Eye (tissue), 1 donor: ENCODE data around the gene CYREN.
A peak's percentile ranks its signal among the peaks of the same experiment; 100 is the strongest.
"Not testable (repeated sequence)": the region's sequence is repeated elsewhere in the genome, so short reads cannot be mapped to it uniquely, and the experiment has no call there.

Experiments used
- DNase-seq: peaks from one replicate; pipeline ENCODE4 v3.0.0-alpha.2; 2015

CYREN gene, protein sequence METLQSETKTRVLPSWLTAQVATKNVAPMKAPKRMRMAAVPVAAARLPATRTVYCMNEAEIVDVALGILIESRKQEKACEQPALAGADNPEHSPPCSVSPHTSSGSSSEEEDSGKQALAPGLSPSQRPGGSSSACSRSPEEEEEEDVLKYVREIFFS

DNA sequence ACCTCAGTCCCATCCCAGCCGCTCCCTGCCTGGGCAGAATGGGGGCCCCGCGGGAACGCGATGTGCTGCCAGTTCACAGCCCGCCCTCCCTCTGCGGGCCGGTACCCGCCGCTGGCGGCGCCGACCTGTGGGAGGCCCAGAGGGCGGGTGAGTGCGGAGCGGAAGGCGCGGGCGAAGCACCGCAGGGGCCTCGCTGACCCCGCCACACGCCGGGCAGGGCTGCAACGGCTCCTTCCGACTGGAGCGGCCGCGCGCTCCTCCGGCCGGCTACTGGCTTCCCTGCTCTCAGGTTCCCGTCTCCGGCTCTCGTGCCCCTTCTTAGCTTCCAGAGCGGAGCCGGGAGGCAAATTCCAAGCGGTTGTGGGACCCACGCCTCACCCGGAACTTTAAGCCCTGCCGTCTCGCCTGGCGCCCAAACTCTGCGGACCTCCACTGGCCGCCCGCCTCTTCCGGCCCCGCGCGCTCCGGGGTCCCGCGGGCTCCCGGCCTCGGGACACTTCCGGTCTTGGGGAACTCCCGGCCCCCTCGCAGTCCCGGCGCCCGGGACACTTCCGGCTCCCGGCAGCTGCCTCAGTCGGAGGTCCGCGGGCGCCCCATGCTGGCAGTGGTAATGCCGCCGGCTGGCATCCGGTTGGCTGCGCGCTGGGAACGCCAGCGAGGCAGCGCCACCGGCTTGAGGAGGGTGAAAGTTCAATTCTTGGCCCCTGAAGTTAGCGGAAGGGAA, at the start of gene CYREN:
Gene CYREN (minus strand): TSS at position 434 of the 724 bp plus-strand sequence. CDS start 1,785 bp downstream, outside the sequence.
- DNase-seq = peak; percentile 94

DNA sequence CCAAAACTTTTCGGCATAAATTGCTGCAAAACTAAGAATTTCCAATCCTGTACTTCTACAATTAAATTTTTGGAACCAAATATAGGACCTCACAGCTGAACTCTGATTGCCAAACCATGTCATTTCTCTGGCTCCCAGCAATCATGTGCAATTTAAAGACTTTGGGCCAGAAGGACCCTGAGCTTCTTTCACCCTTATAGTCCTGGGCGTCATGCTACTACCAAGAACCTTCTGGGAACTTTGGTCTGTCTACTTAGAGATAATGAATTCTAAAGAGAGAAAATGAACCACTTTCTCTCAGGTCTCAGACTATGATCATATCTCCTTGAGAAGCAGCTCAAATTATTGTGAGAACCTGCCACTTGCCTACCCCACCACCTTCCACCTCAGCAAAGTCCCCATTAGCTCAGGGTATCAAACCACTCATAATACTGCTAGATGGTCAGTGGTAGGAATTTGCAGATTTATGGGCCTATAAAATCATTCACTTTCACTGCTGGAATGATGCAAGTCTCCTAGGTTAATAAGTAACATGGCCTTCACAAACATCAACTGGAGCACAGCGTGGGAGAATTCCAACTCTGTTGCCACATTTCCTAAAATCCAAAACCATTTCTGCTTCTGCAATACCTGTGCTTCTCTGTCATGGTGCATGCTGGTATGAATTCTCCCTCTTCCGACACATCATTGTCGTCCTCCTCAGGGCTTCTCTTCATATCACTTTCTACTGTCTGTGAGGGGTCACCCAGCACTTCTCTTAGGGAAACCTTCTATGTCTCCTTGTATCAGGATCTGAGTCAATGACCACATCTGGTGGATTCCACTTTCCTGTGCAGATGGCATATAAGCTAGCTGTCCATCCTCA, 47.4 kb upstream of the CYREN start:
- DNase-seq = no peak

DNA sequence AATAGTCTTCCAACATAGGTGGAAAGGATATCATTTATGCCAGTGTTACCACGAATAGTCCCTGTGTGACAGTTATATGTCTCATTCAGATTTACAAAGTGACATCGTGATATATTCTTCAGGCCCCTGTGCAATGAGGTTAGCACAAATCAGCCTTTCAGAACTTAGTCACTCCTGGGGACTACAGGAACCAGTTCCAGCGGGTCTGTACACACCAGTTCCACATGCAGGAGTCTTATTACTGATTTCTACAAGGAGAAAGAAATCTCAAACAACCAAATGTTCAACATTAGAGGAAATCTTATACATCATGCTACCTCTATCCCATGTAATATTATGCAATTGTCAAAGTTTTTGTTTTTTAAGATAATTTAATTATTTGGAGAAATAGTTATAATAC, 45.2 kb upstream of the CYREN start:
- DNase-seq = no peak

DNA sequence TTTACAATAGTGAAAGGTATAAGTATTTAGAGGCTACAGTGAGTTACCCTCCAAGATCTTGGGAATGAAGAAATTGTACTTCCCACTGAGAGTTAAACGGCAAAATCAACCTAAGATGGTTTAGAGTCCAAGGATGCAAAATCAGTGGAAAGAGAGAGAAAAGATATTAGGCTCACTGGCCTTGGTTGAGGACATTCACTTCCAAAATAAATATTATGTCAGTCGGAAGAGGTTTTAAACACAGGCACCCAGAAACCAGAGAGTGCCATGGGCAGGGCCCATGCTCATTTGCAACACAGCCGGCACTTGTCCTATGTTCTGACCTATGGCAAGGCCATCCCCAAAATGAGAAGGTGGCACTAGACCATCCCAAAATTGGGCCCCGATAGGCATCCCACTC, 44.7 kb upstream of the CYREN start:
- no peak for DNase-seq

DNA sequence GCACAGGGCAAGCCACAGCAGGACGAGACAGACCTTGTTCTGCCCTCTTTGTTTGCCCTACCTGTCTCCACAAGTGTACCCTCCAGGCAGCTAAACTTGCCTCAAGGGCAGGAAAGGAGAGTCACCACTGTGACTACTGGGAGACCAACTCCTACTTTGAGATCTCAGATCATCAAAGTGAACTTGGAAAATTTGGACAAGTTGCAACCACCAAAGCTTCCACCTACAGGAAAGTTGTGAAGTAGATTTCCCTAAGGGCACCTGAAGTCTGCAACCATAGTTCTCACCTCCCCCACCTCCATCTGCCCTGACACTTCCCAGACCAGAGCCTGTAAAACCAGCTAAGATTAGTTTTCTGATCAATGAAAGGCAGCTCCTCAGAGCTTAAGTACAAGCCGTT, 43.3 kb upstream of the CYREN start:
- DNase-seq = no peak

DNA sequence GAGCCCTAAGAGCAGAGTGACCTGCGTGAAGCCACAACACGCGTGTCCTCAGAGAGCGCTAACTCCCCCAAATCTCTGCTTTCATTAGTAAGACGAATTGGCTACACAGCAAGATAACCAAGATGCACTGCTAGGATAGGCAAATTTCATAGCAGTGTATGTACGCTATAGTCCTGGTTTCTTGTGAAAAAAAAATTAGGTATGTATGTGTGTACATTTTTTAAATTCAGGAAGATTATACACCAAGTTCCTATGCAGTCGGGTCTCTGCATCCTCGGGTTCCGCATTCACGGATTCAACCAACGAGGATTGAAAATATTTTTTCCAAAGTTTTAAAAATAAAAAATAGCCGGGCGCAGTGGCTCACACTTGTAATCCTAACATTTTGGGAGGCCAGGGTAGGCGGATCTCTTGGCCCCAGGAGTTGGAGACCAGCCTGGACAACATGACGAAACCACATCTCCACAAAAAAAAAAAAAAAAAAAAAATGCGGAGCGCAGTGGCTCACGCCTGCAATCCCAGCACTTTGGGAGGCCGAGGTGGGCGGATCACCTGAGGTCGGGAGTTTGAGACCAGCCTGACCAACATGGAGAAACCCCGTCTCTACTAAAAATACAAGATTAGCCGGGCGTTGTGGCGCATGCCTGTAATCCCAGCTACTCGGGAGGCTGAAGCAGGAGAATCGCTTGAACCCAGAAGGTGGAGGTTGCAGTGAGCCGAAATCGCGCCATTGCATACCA, 41.6 kb upstream of the CYREN start:
- DNase-seq = not testable (repeated sequence)

DNA sequence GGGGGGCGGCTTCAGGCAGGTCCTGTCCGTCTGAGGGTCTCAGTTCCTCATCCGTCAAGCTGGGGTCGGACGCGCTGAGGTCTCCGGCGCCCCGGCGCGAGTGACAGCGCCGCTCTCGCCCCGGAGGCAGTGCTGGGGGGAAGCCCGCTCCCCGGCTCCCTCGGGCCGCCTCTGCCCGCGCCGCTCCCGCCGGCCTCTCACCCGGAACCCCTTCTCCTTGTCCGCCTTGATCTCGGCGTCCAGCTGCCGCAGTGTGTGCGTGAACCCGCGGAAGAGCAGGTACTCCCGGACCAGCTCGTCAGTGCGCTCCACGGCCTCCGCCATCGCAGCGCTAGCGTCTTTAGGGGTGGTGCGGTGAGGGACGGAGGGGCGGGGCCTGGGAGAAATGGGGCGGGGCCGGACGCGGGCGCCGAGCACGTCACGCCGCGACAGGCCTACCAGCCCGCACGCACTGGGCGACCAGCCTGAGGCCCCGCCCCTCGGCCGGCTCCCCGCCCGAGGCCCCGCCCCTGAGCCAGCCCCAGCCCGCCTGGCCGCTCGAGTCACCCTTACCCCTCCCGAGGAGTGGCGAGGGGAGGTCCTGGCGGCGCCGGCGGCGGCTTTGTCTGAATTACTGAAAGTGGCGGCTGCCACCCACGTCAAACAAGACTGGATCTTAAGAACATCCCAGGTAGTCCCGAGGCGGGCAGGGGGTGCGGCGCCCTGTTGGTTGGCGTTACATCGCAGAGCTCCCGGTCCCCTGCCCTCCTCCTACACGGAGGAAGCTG, 40.9 kb upstream of the CYREN start, which contains the start of gene WDR91:
Gene WDR91 (minus strand): TSS at position 348 of the 767 bp plus-strand sequence. CDS start 24 bp downstream, at position 324.
- DNase-seq = peak; percentile 97

DNA sequence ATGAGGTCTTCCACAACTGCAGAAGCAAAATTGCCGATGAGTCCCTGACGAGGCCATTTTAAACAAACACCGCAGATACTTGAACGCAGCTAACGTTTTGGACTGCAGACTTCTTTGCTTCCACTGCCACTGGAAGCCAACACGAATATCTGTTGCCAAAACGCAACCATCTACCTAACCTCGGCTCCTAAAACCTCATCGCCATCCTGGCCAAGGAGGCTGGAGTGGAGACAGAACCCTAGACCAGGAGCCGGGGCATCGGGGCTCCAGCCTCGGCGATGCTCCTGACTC, 40.3 kb upstream of the CYREN start:
- DNase-seq = peak; percentile 84

DNA sequence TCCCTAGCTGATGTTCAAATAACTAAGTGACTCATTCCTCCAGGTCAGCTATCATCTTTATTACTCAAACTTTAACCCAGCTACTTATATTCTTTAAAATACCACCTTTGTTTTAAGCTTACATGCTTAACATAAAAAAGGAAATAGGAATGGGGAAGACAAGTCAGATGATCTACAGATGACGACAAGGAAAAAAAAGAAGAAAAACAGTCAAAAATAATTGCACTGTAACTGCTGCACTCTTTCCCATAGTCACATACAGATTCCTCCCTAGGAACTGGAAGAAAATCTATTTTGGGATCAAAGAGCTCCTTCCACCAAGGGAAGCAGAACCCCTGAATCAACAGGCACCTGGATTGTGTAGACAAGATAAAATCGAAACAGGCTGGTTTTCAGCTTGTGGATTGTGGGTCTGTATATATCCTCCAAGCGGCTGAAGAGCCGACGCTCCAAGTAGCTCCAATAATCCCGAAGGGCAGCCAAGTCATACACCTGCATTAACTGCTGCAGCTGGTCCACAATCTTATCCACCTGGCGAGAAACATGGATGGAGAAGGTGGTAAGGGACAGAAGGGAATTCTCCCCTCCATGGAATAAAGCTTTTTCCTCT, 38.8 kb upstream of the CYREN start:
- no peak for DNase-seq

DNA sequence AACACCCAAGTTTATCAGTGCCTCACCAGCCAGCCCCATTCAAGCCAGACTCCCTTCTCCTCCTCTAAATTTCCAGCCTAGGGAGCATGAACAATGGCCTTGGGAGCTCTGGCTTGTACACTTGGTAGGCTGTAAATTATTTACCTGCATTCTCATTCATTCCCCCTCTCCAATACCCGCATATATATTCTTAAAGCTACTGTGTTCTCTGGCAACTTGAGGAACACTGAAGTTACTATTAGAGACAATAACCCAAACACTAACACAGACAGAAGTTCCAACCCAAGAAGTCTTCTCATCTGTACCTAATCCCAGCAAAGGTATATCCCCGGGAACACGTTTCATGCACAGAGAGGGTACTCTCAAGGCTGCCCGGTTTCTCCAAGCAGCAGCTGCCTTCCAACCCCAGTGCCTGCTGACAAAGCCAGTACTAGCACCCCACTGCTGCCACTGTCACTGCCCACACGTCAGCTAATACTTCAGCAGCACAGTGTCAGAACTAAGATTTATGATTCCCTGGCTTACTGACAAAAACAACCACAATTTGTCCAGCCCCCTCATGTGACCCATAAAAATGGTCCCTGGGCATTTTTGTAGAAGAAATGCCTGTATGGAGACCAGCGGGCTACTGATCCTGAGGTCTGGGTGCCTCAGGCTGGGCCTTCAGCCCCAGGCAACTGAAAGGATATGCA, 37.7 kb upstream of the CYREN start:
- no peak for DNase-seq

DNA sequence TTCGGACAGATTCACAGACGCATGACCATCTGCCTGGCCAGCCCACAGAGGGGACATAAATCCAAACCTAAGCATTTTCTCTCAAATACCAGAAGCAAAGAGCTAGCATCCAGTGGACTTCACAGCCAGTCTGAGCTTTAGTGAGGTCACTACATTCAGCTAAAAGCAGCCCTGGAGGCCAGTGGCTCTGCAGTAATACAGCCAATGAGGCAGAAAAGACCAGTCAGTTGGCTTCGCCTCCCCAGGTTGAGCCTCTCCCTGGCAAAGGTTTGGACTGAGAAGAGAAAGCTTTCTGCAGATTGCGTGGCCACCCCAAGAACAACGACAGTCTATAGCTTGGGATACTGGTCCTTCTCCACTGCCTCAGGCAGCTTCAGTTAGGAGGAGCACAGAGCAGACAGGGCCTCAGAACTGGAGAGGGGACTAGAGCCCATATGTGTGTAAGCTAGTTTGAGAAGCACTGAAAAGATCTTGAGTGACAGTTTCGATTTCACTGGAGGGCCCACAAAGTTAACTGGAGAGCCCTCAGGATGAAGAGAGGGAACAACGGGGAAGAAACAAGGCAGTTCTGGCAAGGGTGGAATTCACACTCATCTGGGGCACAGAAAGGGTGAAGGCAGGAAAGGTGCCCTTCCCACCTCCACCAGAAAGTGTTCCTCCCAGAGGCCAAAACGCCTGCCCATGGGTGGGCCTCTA, 37.0 kb upstream of the CYREN start:
- DNase-seq = peak; percentile 13

DNA sequence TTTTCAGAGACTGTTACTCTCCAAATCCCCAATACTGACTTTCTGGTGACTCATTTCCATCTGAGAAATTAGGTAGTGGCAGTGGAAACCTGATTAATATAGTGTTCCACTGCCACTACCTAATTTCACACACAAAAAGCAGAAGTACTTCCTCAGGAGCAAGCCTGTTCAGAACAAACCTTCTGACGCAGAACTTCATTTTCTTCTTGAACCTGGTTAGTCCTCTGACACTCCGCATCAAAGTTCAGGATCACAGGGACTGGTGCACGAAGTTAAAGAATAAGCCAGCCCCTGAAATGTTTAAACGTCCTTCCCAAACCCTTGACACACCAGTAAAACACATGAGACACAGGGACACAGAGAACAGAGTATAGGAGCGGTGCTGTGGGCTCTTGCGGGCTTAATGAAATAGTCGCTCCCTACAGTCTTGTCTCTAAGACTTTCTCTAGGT, 36.5 kb upstream of the CYREN start:
- DNase-seq = no peak

DNA sequence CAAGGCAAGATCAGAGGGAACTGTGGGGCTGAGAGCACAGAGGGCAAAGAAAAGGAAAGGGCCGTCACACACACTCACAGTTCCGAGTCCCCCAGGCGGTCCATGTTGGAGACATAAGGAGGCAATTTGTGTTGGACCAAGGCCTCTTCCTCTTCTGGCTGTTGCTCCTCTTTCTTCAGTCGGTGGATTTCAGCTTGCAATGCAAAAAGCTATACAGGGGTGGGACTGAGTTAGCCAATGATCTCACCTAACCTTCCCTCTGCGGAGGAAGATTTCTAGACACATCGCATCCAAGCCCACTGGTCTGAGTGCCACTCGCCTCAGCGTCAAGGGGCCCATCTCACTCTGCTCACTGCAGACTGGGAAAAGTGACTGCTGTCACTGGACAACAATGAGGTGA, 35.3 kb upstream of the CYREN start:
- no peak for DNase-seq

DNA sequence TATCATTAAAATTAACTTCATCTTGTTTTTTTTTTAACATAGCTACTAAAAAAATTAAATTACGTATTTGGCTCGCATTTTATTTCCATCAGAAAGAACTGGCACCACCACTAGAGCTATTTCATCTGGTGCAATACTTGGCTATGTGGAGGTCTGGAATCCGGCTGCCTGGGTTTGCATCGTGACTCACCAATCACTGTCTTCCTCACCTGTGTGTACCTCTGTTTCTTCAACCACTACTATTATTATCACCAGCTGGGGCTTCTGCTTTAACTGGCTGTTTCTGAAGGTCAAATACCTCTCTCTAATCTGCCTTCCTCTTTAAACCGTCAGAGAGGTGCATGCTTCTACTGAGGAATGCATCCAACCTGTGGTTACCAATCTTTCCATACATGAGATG, 34.4 kb upstream of the CYREN start:
- DNase-seq = no peak

DNA sequence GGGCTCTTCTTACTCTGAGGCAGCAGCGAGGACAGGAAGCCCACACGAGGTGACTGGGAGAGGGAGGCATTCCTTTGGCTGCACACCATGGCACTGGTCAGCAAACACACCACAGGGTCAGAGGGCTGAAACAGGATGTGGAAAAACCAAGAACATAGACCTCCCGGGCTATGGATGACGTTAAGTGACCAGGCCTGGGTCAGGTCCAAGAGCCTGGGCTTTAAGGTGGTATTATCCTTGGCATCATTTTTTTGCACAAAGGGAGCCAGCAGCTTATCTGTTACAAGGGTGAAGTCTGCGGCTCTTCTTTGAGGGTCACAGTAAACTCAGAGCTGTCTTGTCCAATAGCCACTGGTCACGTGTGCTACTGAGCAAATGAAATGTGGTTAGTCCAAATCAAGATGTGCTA, 33.8 kb upstream of the CYREN start:
- DNase-seq = no peak

DNA sequence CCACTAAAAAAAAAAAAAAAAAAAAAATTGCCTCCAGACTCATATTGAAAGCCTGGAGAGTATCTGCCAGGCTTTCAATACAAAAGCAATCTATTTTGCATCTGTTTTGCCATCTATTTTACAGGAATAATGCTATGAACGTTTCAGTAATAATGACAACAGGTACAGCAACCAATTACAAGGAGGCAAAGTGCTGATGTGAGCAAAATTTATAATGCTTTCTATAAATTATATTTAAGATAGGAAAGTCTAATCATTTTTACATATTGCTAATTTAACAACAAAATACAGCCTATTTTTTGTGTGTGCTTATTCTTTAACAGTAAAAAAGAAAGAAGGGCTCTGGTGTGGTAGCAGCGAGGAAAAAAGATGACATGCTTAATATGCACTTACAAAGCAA, 30.8 kb upstream of the CYREN start:
- DNase-seq = no peak

DNA sequence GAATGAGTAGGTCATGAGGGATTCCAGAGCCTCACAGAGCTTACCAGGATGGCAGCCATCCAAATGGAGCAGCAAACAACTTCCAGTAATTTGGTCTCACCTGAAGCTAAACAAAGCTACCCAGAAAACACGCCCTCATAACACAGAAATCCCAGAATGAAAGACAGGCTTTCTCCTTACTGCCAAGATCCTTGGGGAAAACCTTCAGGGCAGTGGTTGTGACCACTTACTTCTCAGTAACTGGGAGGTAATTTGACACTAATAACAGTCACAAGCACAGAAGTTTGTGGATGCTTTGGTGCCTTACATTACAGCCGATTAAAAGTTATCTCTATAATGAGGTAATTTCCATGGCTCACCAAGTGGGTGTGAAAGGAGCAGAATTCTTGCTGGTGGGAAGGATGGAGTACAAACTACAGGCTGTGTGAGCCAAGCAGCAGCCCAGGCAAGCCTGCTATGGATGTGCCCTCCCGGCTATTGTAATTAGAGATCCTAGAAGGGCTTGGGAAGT, 30.4 kb upstream of the CYREN start:
- no peak for DNase-seq

DNA sequence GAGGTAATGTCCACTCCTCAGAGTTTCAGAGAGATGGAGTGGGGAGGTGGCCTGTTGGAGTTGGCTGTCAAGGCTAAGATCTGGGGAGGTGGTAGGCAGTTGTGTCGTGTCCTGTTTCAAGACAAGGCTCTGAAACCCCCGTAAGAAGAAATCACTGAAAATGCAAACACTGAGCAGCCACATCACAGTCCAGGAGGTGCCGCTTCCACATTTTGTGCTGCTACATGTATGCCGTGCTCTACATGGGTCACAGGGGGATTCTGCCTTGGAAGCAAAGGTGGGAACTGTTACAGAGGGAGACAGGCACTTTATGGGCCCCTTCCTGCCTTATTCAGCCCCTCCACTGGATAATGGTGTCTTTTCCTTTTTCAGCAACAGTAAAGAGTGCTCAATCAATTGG, 28.9 kb upstream of the CYREN start:
- no peak for DNase-seq

DNA sequence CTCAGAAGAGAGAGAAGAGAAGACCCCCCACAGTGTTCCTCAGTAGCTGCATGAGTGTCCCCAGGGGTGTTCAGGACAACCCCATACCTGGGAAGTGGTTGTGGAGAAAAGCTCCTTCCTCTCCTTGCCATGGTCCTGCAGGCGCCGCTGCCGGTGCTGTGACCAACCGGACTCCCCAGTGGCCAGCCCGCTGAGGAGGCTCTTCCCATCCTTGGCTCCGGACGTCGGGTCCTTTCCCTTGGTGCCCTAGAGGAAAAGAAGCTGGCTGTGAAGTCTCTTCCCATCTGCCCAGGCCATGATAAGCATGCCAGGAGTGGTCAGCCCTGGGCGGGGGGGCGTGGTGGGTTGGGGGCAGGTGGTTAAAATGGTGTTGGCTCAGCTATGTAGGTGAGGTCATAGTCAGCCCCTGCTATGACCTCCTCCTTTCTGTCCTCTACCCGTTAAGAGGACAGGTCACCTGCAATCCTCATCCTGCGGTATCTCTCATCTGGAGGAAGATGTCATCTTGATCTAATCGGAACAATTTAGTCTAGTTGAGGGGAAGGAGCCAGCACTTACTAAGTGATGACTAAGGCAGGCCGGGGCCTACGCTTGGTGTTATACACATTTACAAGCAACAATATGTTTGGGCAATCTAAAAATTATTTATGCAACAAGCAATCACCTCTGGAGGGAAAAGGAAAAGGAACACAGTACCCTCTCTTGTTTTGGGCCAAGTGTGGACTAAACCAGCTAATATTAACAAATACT, 27.6 kb upstream of the CYREN start:
- DNase-seq = no peak

DNA sequence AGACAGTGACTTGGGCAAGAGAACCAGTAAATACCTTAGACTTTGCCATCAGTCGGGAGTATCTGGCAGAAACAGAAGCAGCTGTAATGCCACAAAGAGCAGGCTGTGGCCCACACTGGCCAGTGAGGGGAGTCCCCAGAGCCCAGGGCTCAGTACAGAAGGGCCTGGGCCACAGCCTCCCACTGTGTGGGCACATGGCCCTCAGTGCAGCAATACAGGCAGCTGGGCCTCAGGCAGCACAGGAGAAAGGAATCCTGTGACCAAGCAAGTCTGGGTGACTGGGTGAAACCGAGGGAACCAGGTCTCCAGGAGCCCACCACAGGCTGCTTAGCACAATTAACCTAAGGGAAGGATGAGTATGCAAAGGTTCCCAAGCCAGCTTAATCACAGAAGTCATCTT, 26.8 kb upstream of the CYREN start:
- no peak for DNase-seq
